ENCODE measurements around the gene ZBTB40.
A peak's percentile ranks its signal among the peaks of the same experiment; 100 is the strongest.

Gene ZBTB40

GRCh38 chr1:22444856-22445255 lies 6.8 kb upstream of the ZBTB40 start:
- H3K4me3 ChIP-seq (ENCODE audit: low read depth, low read length) = no peak overlapping the region
- TF ChIP-seq CTCF (IDR thresholded peaks at IDR 0.05; ENCODE audit: low read depth, low read length) = no peak

GRCh38 chr1:22447621-22448111 lies 4.0 kb upstream of the ZBTB40 start:
- H3K4me3 ChIP-seq (ENCODE audit: low read depth, low read length) = no peak overlapping the region
- no peak for TF ChIP-seq CTCF (IDR thresholded peaks at IDR 0.05; ENCODE audit: low read depth, low read length)

- no peak overlapping the region for H3K4me3 ChIP-seq (ENCODE audit: low read depth, low read length)
- TF ChIP-seq CTCF (IDR thresholded peaks at IDR 0.05; ENCODE audit: low read depth, low read length) = no peak
These were observed 2.0 kb upstream of the ZBTB40 start for GRCh38 chr1:22449636-22450035.

GRCh38 chr1:22450351-22451021 lies 1.2 kb upstream of the ZBTB40 start:
- no peak for TF ChIP-seq CTCF (IDR thresholded peaks at IDR 0.05; ENCODE audit: low read depth, low read length)
- H3K4me3 ChIP-seq (ENCODE audit: low read depth, low read length) = no peak overlapping the region

- H3K4me3 ChIP-seq (ENCODE audit: low read depth, low read length) = peak overlapping the region; percentile 89
- TF ChIP-seq CTCF (IDR thresholded peaks at IDR 0.05; ENCODE audit: low read depth, low read length) = no peak
These were observed 868 bp downstream of the ZBTB40 start for GRCh38 chr1:22452481-22452957.

GRCh38 chr1:22453181-22453580 lies 1.5 kb downstream of the ZBTB40 start:
- TF ChIP-seq CTCF (IDR thresholded peaks at IDR 0.05; ENCODE audit: low read depth, low read length) = no peak
- peak overlapping the region; percentile 89 for H3K4me3 ChIP-seq (ENCODE audit: low read depth, low read length)

- no peak for TF ChIP-seq CTCF (IDR thresholded peaks at IDR 0.05; ENCODE audit: low read depth, low read length)
These were observed 2.9 kb downstream of the ZBTB40 start for GRCh38 chr1:22454476-22455056.

More at GRCh38 chr1:22454476-22455056, 2.9 kb downstream of the ZBTB40 start:
- no peak overlapping the region for H3K4me3 ChIP-seq (ENCODE audit: low read depth, low read length)
